ENCODE measurements around the gene MTCH1. TPM values are rescaled to one million over a fixed set of nuclear protein-coding genes. Genes with fewer than 3 reads are reported as not detected.
"Not testable (repeated sequence)": the region's sequence is repeated elsewhere in the genome, so short reads cannot be mapped to it uniquely, and the experiment has no call there.

The MTCH1 gene
- total RNA-seq, 1 experiment from 2014 or later, result 178 TPM

GRCh38 chr6:36998723-36999038 lies 12.7 kb upstream of the MTCH1 start:
- Histone ChIP-seq H3K36me3 (ENCODE audit: control insufficient read depth, insufficient read depth, low read length) (no peaks in the 10 kb centered on the region), H3K4me3 (ENCODE audit: low read depth, low read length) (no peak overlapping the region), H3K27me3 (replicated peaks; ENCODE audit: control insufficient read depth, insufficient read depth, low read length) (no peaks in the 10 kb centered on the region; the same call in 1 of the 2 replicates), H3K4me1 (no peaks in the 10 kb centered on the region), H3K9me3 (no peaks in the 10 kb centered on the region)
- no peaks in the 10 kb centered on the region for H3K27me3 Mint-ChIP-seq (ENCODE audit: insufficient read depth, unreplicated experiment)
- ChIA-PET POLR2A (no interaction called here), CTCF (no interaction called here)
- H3K9me3 Mint-ChIP-seq (ENCODE audit: unreplicated experiment), result no peaks in the 10 kb centered on the region
- no peaks in the 10 kb centered on the region for H3K4me1 Mint-ChIP-seq (ENCODE audit: low read depth, unreplicated experiment)
- no peak for DNase-seq
- no peak for TF ChIP-seq CTCF (IDR thresholded peaks at IDR 0.05; ENCODE audit: insufficient read depth in 1 of 2, low read depth in 1 of 2, low read length in 1 of 2, severe bottlenecking in 1 of 2, unreplicated experiment in 1 of 2)
- intact Hi-C loops (cut with micrococcal nuclease; ENCODE audit: unreplicated experiment), result no loop called here
- no peak overlapping the region for H3K4me3 Mint-ChIP-seq (ENCODE audit: unreplicated experiment)
- no peaks in the 10 kb centered on the region for H3K36me3 Mint-ChIP-seq (ENCODE audit: insufficient read depth, unreplicated experiment)
- H3K27ac Mint-ChIP-seq (ENCODE audit: unreplicated experiment), result no peak overlapping the region
- BruUV-seq (replicated peaks), result no TSS peak

GRCh38 chr6:36997811-36998722 lies 12.1 kb upstream of the MTCH1 start:
- TF ChIP-seq CTCF (IDR thresholded peaks at IDR 0.05; ENCODE audit: insufficient read depth in 1 of 2, low read depth in 1 of 2, low read length in 1 of 2, severe bottlenecking in 1 of 2, unreplicated experiment in 1 of 2), result no peak
- CTCF ChIA-PET, result no interaction called here
- POLR2A ChIA-PET, result no interaction called here
- H3K27me3 Mint-ChIP-seq (ENCODE audit: insufficient read depth, unreplicated experiment), result no peaks in the 10 kb centered on the region
- no TSS peak for BruUV-seq (replicated peaks)
- H3K4me3 Mint-ChIP-seq (ENCODE audit: unreplicated experiment), result no peak overlapping the region
- Histone ChIP-seq H3K4me1 (no peaks in the 10 kb centered on the region), H3K36me3 (ENCODE audit: control insufficient read depth, insufficient read depth, low read length) (no peaks in the 10 kb centered on the region), H3K27me3 (replicated peaks; ENCODE audit: control insufficient read depth, insufficient read depth, low read length) (no peaks in the 10 kb centered on the region; the same call in 1 of the 2 replicates), H3K9me3 (no peaks in the 10 kb centered on the region), H3K4me3 (ENCODE audit: low read depth, low read length) (no peak overlapping the region)
- no peaks in the 10 kb centered on the region for H3K4me1 Mint-ChIP-seq (ENCODE audit: low read depth, unreplicated experiment)
- H3K27ac Mint-ChIP-seq (ENCODE audit: unreplicated experiment), result no peak overlapping the region
- no peaks in the 10 kb centered on the region for H3K36me3 Mint-ChIP-seq (ENCODE audit: insufficient read depth, unreplicated experiment)
- no peak for DNase-seq
- intact Hi-C loops (cut with micrococcal nuclease; ENCODE audit: unreplicated experiment), result no loop called here
- no peaks in the 10 kb centered on the region for H3K9me3 Mint-ChIP-seq (ENCODE audit: unreplicated experiment)

GRCh38 chr6:36990401-36990800 lies 4.4 kb upstream of the MTCH1 start:
- H3K27ac Mint-ChIP-seq (ENCODE audit: unreplicated experiment); H3K4me3 ChIP-seq (ENCODE audit: low read depth, low read length); POLR2A ChIA-PET; BruUV-seq (replicated peaks); H3K27me3 Mint-ChIP-seq (ENCODE audit: insufficient read depth, unreplicated experiment); H3K9me3 Mint-ChIP-seq (ENCODE audit: unreplicated experiment); H3K4me1 ChIP-seq; intact Hi-C loops (cut with micrococcal nuclease; ENCODE audit: unreplicated experiment); CTCF ChIA-PET; DNase-seq; H3K36me3 ChIP-seq (ENCODE audit: control insufficient read depth, insufficient read depth, low read length); H3K27me3 ChIP-seq (replicated peaks; ENCODE audit: control insufficient read depth, insufficient read depth, low read length); H3K4me3 Mint-ChIP-seq (ENCODE audit: unreplicated experiment); H3K9me3 ChIP-seq: not testable (repeated sequence)
- H3K36me3 Mint-ChIP-seq (ENCODE audit: insufficient read depth, unreplicated experiment), result peaks cover 10% of the 10 kb centered on the region
- peaks cover 12% of the 10 kb centered on the region for H3K4me1 Mint-ChIP-seq (ENCODE audit: low read depth, unreplicated experiment)
